MCF 10A (cell line): ENCODE measurements around the gene MRPS25. TPM values are rescaled to one million over a fixed set of nuclear protein-coding genes. Genes with fewer than 3 reads are reported as not detected.

ENCODE experiments used
- BruUV-seq: library from RNA; stranded (reverse); fragments of 400-500 nt; replicated peaks from 2 replicates; lab custom pipeline; 2021; lab: Mats Ljungman, UMichigan
- CTCF ChIA-PET: fragments of 300-600 bp; sonication (Branson Sonifier 250); formaldehyde crosslinking; extraction: SDS; loops from one replicate; lab custom pipeline; 2021; ENCODE audit warnings: antibody characterized with exemption, inconsistent platforms; lab: Yijun Ruan, JAX
- POLR2A ChIA-PET: fragments of 300-600, 350-650 bp; sonication (Branson Sonifier 250); formaldehyde crosslinking; extraction: SDS; loops from one replicate; lab custom pipeline; 2020; ENCODE audit warnings: antibody characterized with exemption, inconsistent platforms; lab: Yijun Ruan, JAX
- DNase-seq: peaks from one replicate; pipeline ENCODE4 v3.0.0-alpha.2; 2018; ENCODE audit not compliant: unreplicated experiment
- H3K27ac Mint-ChIP-seq: one replicate; pipeline ENCODE4 v1.8.0; 2022; ENCODE audit warnings: mild to moderate bottlenecking, low read depth, mixed read lengths; ENCODE audit not compliant: unreplicated experiment
- H3K27me3 Mint-ChIP-seq: one replicate; pipeline ENCODE4 v1.8.0; 2022; ENCODE audit warnings: mixed read lengths; ENCODE audit not compliant: insufficient read depth, unreplicated experiment
- H3K36me3 Mint-ChIP-seq: one replicate; pipeline ENCODE4 v1.8.0; 2022; ENCODE audit warnings: mild to moderate bottlenecking, moderate library complexity, mixed read lengths; ENCODE audit not compliant: insufficient read depth, unreplicated experiment
- H3K4me1 Mint-ChIP-seq: one replicate; pipeline ENCODE4 v1.8.0; 2022; ENCODE audit warnings: mixed read lengths; ENCODE audit not compliant: insufficient read depth, unreplicated experiment
- H3K4me3 Mint-ChIP-seq: one replicate; pipeline ENCODE4 v1.8.0; 2022; ENCODE audit warnings: mild to moderate bottlenecking, moderate library complexity, mixed read lengths; ENCODE audit not compliant: unreplicated experiment
- H3K9me3 Mint-ChIP-seq: one replicate; pipeline ENCODE4 v1.8.0; 2022; ENCODE audit warnings: mixed read lengths; ENCODE audit not compliant: unreplicated experiment
- CTCF ChIP-seq: fragments of 200-600 bp; IDR thresholded peaks from one replicate; pipeline ENCODE4 v1.8.0; 2022; ENCODE audit warnings: antibody characterized with exemption, mild to moderate bottlenecking; ENCODE audit not compliant: unreplicated experiment
- intact Hi-C: fragments of 100-400 bp; cut with micrococcal nuclease; formaldehyde crosslinking; loops from 2 replicates; pipeline ENCODE4 v1.14.1; 2022
- total RNA-seq: library from RNA; stranded (reverse); gene quantifications from 2 replicates; pipeline ENCODE4 v1.2.3, GENCODE V29; 2022

The MRPS25 gene
- total RNA-seq, 1 experiment from 2014 or later = 87.2 TPM

DNA sequence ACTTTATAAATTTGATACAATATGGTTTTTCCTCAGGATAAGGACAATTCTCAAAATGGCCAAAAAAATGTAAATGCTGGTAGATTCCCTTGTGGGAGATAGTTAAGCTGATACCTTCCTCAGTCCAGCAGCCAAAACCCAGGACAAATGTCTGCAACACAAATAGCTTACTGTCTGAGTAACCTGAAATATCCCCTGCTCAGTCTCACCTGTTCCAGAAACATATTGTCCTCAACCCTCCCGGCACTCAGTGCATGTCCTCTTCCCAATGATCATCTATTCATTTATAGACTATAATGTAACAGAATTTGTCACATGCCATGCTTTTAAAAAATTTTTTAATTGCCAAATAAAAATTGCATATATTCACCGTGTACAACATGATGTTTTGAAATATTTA is 21.6 kb upstream of the MRPS25 start:
- H3K4me1 Mint-ChIP-seq = peaks cover 12% of the 10 kb centered on the region
- TF ChIP-seq CTCF = no peak
- POLR2A ChIA-PET = interaction anchor here (1.3 kb wide), 2 partner anchors 11 to 16 kb away, joined by 3 to 9 read pairs; no protein-coding TSS in a partner anchor
- H3K27me3 Mint-ChIP-seq = no peaks in the 10 kb centered on the region
- no peak overlapping the region for H3K4me3 Mint-ChIP-seq
- no peaks in the 10 kb centered on the region for H3K9me3 Mint-ChIP-seq
- no peak overlapping the region for H3K27ac Mint-ChIP-seq
- BruUV-seq = no TSS peak
- CTCF ChIA-PET = no interaction called here
- peaks cover 86% of the 10 kb centered on the region for H3K36me3 Mint-ChIP-seq
- DNase-seq = no peak
- intact Hi-C loops = no loop called here

GRCh38 chr3:15086263-15086662 is 21.1 kb upstream of the MRPS25 start:
- POLR2A ChIA-PET = interaction anchor here (1.3 kb wide), 2 partner anchors 12 to 16 kb away, joined by 3 to 9 read pairs; no protein-coding TSS in a partner anchor
- no peak overlapping the region for H3K27ac Mint-ChIP-seq
- TF ChIP-seq CTCF = no peak
- intact Hi-C loops = no loop called here
- H3K9me3 Mint-ChIP-seq = no peaks in the 10 kb centered on the region
- peaks cover 12% of the 10 kb centered on the region for H3K4me1 Mint-ChIP-seq
- no peak for DNase-seq
- CTCF ChIA-PET = no interaction called here
- peaks cover 90% of the 10 kb centered on the region for H3K36me3 Mint-ChIP-seq
- no peaks in the 10 kb centered on the region for H3K27me3 Mint-ChIP-seq
- BruUV-seq = no TSS peak
- H3K4me3 Mint-ChIP-seq = no peak overlapping the region

GRCh38 chr3:15083252-15083651 is 18.1 kb upstream of the MRPS25 start:
- BruUV-seq = no TSS peak
- peak overlapping the region; percentile 64 for H3K27ac Mint-ChIP-seq
- POLR2A ChIA-PET = no interaction called here
- no peaks in the 10 kb centered on the region for H3K27me3 Mint-ChIP-seq
- no peak for DNase-seq
- no peaks in the 10 kb centered on the region for H3K9me3 Mint-ChIP-seq
- intact Hi-C loops = no loop called here
- peaks cover 94% of the 10 kb centered on the region for H3K36me3 Mint-ChIP-seq
- TF ChIP-seq CTCF = no peak
- H3K4me1 Mint-ChIP-seq = peaks cover 12% of the 10 kb centered on the region
- CTCF ChIA-PET = no interaction called here
- H3K4me3 Mint-ChIP-seq = no peak overlapping the region

- H3K4me3 Mint-ChIP-seq = no peak overlapping the region
- H3K4me1 Mint-ChIP-seq = peaks cover 12% of the 10 kb centered on the region
- no TSS peak for BruUV-seq
- CTCF ChIA-PET = interaction anchor here (0.6 to 1.1 kb wide), 2 partner anchors 16 to 124 kb away, joined by 3 read pairs; partner anchors contain the start of gene CAPN7
- H3K36me3 Mint-ChIP-seq = peaks cover 95% of the 10 kb centered on the region
- peak overlapping the region; percentile 64 for H3K27ac Mint-ChIP-seq
- DNase-seq = peak; percentile 58
- POLR2A ChIA-PET = interaction anchor here (0.6 to 2.9 kb wide), 3 partner anchors 15 to 20 kb away, joined by 3 to 8 read pairs (median 3); partner anchors contain the start of gene MRPS25
- H3K27me3 Mint-ChIP-seq = no peaks in the 10 kb centered on the region
- TF ChIP-seq CTCF = no peak
- intact Hi-C loops = no loop called here
- H3K9me3 Mint-ChIP-seq = no peaks in the 10 kb centered on the region
Measured at GRCh38 chr3:15081960-15082664, 17.0 kb upstream of the MRPS25 start.
